Measurements from ENCODE around the gene MYADML2. TPM values are rescaled to one million over a fixed set of nuclear protein-coding genes. Genes with fewer than 3 reads are reported as not detected.

The MYADML2 gene
- total and polyA plus RNA-seq, 2 of the 8 experiments (the other 6 are each of a cell fraction or from before 2014, with no cell fraction given) = 0.26 to 0.47 TPM

GRCh38 chr17:81973432-81973831 is 26.4 kb upstream of the MYADML2 start:
- H4K91ac ChIP-seq (replicated peaks; ENCODE audit: insufficient read length, low read length) = no peak overlapping the region
- no peak overlapping the region for H3K27ac ChIP-seq (ENCODE audit: low read depth, low read length)
- H3K9ac ChIP-seq (replicated peaks in 1 of 4; ENCODE audit: extremely low read depth in 1 of 4, low read depth in 3 of 4, low read length in 3 of 4) = no peak overlapping the region
- H3K79me1 ChIP-seq (ENCODE audit: low read depth, low read length) = no peaks in the 10 kb centered on the region; the same call in 1 of the 2 replicates
- DNase-seq (ENCODE audit: low read depth in 1 of 2, low spot score in 2 of 2) (no peak), FAIRE-seq (no peak)
- no peak overlapping the region for H2BK120ac ChIP-seq (replicated peaks; ENCODE audit: low read depth, low read length)
- no peak overlapping the region for H4K5ac ChIP-seq (ENCODE audit: insufficient read length, low read depth, low read length)
- H3K23ac ChIP-seq (ENCODE audit: insufficient read length) = no peak overlapping the region
- TF ChIP-seq BCL11A (IDR thresholded peaks at IDR 0.05; ENCODE audit: low read depth in 2 of 2, low read length in 2 of 2) (no peak), EP300 (IDR thresholded peaks at IDR 0.05; ENCODE audit: borderline replicate concordance in 1 of 2, low read depth in 2 of 2, low read length in 2 of 2) (no peak), RAD21 (IDR thresholded peaks at IDR 0.05 in 1 of 2, conservative IDR thresholded peaks at IDR 0.05 in 1 of 2; ENCODE audit: low read depth in 2 of 2, low read length in 2 of 2) (no peak)
- H3K36me3 ChIP-seq (ENCODE audit: control insufficient read depth in 2 of 4, insufficient read depth in 4 of 4, low read length in 3 of 4) = no peaks in the 10 kb centered on the region
- no peak overlapping the region for H3K4me3 ChIP-seq (ENCODE audit: extremely low read depth in 1 of 4, insufficient read depth in 2 of 4, low read depth in 3 of 4, low read length in 4 of 4)
- 0 out of 4 replicates have a peak, but pooled peaks cover 0 to under 1% of the 10 kb centered on the region in 2 experiments for H3K79me2 ChIP-seq (ENCODE audit: control insufficient read depth in 1 of 2, insufficient read depth in 2 of 2, low read length in 2 of 2)
- H3K4me1 ChIP-seq (replicated peaks in 1 of 4; ENCODE audit: control insufficient read depth in 3 of 4, insufficient read depth in 4 of 4, low read length in 3 of 4) = peaks cover 0 to 7% (median 5%) of the 10 kb centered on the region in 4 experiments; a peak in 5 of 7 replicates
- H2AFZ ChIP-seq (ENCODE audit: low read length) = no peak overlapping the region
- H3K27me3 ChIP-seq (replicated peaks in 1 of 4; ENCODE audit: control insufficient read depth in 3 of 4, extremely low read depth in 1 of 4, insufficient read depth in 3 of 4, low read length in 3 of 4) = peaks cover 0 to 24% (median 17%) of the 10 kb centered on the region in 4 experiments; a peak in 5 of 7 replicates
- ChIA-PET POLR2A (ENCODE audit: partially characterized antibody) (no interaction called here), CTCF (ENCODE audit: partially characterized antibody) (interaction anchor here (1.0 to 4.2 kb wide), 2 partner anchors 11 to 12 kb away, joined by 3 to 22 read pairs; partner anchors contain the start of gene NOTUM)
- H2BK20ac ChIP-seq (ENCODE audit: low read length) = no peak overlapping the region
- no peak overlapping the region for H3K4me2 ChIP-seq (ENCODE audit: insufficient read depth in 1 of 2, low read depth in 2 of 2, low read length in 2 of 2)
- H3K4ac ChIP-seq (replicated peaks; ENCODE audit: insufficient read length, low read depth, low read length) = no peak overlapping the region
- H4K20me1 ChIP-seq (replicated peaks in 1 of 2; ENCODE audit: control insufficient read depth in 1 of 2, insufficient read depth in 2 of 2, low read length in 2 of 2) = no peaks in the 10 kb centered on the region
- no peak overlapping the region for H2BK5ac ChIP-seq (ENCODE audit: low read depth, low read length)
- no peak overlapping the region for H2BK12ac ChIP-seq (ENCODE audit: low read depth, low read length)
- H3K9me3 ChIP-seq (ENCODE audit: insufficient read depth in 2 of 2, low read depth in 1 of 2, low read length in 1 of 2) = peaks cover 3 to 4% of the 10 kb centered on the region in 2 experiments; a peak in 1 of 4 replicates
- no peak overlapping the region for H3K56ac ChIP-seq (replicated peaks; ENCODE audit: insufficient read length, low read depth, low read length)
- H3K14ac ChIP-seq (ENCODE audit: insufficient read length) = no peak overlapping the region
- peaks cover 9% of the 10 kb centered on the region; the same call in 1 of the 2 replicates for H3K23me2 ChIP-seq (ENCODE audit: low read depth, low read length)
- no peak overlapping the region for H2BK15ac ChIP-seq (ENCODE audit: low read length)
- no peak overlapping the region for H3K18ac ChIP-seq (ENCODE audit: extremely low read depth, low read length)
- H2AK5ac ChIP-seq (ENCODE audit: low read depth, low read length) = no peak overlapping the region
- H4K8ac ChIP-seq (ENCODE audit: extremely low read depth, insufficient read depth, low read length) = no peak overlapping the region
